GM19324 (cell line): ENCODE data around the gene SMIM1.

Source experiments
- ATAC-seq: cut with Tn5 transposase; IDR thresholded peaks from one replicate; pipeline ENCODE4 v1.9.1; 2021; ENCODE audit warnings: mild to moderate bottlenecking, moderate library complexity; ENCODE audit not compliant: unreplicated experiment, low FRiP score

SMIM1 gene

DNA sequence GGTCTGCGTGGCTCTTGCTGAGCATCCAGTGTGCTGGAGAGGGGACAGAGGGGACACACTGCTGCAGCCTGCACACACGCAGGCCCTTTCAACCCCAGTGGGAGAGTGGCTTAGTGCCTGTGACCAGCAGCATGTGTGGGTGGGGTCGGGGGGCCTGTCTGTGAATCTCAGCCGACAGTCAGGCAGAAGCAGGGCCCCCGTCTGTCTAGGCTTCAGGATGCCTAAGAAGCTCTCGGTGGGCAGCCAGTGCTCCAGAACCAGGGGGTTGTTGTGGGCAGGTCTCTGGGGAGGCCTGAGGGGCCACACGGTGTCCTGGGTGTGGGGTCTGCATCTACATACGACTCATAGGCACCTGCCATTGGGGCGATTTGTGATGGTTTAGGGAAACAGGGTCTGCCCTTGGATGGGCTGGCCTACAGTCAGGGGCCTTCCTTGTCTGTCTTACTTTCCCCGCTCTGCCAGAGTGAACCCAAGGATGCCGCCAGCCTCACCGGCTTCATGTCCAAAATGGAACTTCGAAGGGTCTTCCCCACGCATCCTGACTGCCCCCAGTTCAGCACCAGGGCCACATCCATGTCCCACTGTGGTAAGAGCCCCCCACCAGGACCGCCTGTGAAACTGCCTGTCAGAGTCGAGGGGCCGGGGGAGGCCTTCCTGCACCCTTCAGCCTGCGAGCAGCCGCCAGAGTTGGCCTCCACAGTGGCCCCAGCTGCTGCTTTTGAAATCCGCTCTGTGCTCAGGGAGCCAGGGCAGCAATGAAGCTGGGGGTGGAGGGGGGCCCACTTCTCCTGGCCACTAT lies 18.7 kb upstream of the SMIM1 start:
- ATAC-seq, result no peak

DNA sequence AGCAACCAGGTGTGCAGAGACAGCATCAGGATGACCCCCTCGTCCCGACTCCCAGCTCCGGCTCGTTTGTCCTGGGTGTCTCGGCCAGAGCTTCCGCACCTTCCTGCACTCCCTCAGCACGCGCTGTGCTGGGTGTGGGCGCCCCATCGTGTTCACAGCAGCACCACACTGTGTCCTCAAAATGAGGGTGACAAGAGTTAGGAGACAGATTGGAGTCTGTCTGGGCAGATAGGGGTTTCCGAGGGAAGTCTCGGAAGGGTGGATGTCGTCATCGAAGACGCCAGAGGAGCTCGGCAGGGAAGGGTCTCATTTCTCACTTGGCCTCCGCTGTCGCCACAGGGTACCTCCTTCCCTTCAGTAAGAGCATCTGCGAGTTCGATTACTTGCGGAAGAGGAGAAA lies 16.2 kb upstream of the SMIM1 start:
- no peak for ATAC-seq

DNA sequence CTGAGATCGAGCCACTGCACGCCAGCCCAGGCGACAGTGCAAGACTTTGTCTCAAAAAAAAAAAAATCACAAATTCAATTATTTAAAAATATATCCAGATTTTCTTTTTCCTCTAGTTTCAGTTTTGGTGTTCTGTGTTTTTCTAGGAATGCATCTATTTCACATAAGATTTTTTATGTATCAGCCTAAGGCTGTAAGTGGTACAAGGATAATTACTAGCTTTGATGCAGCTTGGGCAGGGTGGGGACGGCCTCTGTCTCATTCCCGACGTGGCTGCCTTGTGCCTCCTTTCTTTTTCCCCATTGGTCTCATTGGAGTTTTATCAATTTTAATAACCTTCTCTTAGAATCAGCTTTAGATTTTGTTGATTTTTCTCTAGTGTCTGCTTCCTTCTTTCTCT lies 13.4 kb upstream of the SMIM1 start:
- ATAC-seq, result no peak

DNA sequence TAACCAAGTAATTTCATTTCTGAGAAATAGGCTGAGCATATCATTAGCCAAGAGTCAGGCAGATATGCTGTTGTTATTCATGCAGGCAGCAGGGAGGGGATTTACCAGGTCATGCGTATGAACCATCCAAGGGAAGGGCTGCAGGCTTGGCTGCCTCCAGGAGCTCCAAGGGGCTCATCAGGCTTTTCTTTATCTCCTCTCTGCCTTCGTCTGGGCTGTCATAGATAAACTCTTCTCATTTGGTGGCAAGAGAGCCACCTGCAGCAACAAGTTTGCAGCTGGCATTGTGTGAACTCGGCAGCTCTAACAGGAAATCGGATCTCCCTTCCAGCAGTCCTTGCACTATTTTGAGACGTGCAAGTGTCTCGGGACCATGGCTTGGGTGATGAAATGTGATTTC lies 12.8 kb upstream of the SMIM1 start:
- no peak for ATAC-seq

DNA sequence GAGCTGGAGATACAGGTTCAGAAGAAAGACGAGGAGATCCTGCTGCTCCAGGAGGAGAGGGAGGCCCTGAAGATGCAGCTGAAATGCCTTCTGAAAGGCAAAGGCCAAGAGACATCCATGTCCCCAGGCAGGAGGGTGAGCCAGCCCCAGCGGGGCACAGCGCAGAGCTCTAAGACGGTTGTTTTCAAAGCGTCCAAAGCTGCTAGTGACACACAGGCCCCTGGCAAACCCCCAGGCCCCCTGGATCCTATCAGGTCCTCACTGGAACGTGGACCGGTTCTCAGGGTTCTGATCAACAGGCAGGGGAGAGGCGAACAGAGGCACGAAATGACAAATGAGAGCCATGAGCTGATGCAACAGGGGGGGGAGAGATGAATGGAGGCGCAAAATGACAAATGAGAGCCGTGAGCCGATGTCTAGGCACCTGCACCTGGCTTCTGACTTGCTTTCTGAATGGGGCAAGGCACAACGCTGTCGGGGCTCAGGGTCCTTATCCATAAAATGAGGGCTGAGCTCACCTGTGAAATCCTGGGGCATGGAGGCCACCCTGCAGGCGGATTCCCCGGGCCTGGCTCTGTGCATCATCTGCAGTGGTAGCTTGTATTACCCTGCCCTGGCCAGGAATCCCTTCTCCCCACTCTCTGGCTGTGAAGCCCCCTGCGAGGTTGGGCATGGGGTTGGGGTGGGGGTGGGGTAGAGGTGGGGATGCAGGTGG lies 11.1 kb upstream of the SMIM1 start:
- no peak for ATAC-seq

DNA sequence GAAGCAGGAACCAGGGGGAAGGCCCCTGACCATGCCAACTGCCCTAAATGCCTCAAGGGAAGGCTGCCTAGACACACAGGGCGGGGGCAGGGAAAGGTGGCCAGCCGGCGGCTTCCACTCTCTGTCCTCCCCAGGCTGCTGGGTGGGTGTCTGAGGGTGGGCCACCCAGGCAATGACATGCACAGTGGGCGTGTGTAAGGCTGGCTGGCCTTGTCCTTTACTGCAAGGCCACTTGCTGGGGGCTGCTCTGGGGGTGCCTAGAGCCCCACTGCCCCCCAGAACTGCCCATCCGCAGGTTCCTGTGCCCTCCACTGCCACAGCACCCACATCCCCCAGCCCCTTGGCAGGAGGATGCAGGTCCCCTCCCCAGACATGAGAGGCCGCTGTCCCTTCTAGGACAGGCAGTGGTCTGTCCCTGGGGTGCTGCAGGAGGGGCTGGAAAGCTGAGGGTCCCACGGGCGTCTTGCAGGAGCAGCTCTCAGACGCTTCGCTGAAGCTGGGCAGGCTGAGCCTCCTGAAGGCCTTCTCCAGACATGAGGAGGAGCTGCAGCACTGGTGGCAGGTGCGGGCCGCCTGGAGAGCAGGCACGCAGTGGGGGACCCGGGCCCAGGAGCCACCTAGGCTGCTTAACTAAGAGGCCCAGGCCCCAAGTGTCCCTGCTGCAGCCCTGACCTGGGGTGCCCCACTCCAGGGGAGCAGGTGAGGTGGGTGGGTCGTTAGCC lies 10.2 kb upstream of the SMIM1 start:
- ATAC-seq, result no peak

DNA sequence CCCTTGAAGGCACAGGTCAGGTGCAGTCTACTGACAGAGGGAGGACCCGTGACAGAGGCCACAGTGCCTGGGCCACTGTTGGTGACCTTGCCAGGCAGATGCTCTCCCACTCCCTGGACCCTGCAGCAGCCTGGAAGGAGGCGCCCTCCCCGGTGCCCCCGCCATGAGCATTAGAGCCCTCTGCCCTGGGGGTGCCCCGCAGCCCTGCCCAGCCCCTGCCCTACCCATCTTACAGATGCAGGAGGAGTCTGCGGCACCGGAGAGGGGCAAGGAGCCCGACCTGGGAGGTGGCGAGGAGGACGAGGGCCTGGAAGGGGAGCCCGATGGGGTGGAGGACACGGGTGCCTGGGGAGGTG lies 9.7 kb upstream of the SMIM1 start:
- ATAC-seq, result no peak

DNA sequence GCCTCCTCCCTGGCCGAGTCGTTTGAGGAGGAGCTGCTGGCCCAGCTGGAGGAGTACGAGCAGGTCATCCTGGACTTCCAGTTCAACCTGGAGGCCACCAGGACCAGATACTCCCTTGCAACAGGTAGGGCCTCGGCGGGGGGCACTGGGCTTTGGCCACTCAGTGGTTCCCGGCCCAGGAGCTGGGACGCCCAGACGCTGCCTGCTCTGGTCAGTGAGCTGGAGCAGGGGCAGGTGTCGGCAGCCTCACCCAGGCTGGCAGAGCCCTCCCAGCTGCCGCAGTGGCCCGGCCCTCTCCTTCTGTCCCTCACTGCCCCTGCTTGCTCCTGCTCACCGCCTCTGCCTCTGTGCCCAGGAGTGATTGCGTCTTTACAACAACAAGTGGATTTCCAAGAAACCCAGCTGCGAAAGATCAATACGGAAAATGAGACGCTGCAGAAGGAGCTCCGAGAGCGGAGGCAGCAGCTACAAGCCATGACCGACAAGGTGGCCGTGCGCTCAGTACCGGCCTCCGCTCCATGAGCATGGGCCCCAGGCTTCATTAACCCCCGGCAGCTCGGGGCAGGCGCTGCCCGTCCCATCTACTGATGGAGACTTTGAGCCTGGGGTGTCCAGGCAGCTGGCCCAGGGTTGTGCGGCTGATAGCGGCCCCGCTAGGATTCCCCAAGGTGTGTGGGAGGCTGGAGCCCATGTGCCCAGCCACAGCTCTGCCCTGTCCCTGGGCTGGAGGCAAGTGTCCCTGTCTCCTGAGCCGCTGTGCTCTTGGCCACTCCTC lies 9.0 kb upstream of the SMIM1 start:
- no peak for ATAC-seq

DNA sequence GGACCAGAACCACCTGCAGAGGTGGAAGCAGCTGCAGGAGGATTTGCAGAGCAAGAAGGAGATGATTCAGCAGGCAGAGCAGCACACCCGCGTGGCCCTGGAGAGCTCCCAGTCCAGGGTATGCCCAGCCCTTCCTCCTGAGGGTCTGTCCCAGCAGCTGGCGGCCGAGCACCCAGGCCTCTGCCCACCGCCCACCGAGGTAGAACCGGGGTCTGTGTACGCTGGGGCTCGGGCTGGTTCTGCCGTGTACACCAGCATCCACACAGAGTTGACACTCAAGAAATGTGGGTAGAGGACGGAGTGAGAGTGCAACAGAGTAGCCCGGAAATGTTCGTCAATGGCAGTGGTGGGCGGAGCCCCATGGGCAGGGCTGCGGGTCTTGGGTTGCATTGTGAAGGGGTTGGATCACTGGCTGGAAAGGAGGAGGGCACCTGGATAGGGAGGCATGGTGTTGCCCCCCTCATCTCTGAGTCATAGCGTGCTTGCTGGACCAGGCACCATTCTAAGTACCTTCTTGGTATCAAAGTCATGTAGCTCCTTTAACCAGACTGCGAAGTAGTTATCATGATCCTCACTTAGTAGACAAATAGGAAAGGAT lies 5.1 kb upstream of the SMIM1 start:
- ATAC-seq, result no peak

DNA sequence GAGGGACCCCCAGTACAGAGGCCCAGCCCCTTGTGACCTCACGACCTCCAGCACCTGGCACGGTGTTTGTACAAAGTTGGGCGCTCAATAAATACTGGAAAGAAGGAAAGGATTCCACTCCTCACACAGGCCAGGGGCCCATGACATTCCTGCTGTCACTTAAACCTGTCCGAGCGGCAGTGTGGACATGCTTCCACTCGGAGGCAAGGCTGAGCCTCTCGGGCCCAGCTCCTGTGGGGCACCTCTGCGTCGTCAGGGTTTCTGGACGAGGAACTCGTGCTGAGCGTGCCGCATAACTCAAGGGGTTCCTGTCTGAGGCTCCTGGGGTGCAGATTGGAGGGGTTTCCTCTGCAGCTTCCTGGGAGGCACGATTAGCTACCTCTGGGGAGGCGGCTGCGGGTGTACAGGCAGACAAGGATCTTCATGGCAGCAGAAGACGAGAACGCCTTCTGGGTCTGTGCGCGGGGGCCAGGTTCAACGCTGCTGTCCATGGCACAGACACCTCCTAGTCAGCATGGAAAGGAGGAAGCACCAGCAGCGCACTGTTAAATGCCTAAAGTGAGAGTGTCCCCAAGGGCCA lies 3.6 kb upstream of the SMIM1 start:
- ATAC-seq, result no peak

DNA sequence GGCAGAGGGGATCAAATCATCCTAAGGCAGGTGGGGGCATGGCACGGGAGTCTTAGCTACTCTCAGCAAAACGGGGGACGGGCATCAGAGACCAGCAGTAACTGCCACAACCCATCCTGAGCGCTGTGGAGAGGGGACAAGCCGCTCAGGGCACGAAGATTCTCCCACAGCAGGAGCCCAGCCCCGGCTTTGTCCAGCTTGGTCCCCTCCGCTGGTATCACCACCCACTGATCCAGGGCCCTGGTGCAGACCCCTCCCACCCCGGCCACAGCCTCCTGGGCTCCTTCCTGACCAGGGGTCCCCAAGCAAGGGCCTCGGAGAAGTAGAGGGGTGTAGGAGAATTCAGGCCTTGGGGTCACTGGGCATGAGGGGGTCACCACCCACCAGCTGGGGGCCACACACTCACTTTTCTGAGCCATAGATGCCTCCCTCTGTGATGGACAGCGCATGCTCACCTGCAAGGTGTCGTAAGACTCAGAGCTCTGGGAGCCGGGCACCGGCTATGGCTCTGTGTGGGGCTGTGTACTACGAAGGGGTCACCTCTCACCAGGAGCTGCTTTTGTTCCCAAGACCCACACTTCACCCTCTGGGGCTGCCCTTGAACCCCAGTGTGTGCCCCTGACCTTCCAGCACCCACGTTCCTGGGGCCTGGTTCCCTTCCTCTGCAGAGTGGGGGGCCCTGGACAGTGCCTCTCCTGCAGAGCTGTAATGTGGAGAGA lies 2.3 kb upstream of the SMIM1 start:
- no peak for ATAC-seq

DNA sequence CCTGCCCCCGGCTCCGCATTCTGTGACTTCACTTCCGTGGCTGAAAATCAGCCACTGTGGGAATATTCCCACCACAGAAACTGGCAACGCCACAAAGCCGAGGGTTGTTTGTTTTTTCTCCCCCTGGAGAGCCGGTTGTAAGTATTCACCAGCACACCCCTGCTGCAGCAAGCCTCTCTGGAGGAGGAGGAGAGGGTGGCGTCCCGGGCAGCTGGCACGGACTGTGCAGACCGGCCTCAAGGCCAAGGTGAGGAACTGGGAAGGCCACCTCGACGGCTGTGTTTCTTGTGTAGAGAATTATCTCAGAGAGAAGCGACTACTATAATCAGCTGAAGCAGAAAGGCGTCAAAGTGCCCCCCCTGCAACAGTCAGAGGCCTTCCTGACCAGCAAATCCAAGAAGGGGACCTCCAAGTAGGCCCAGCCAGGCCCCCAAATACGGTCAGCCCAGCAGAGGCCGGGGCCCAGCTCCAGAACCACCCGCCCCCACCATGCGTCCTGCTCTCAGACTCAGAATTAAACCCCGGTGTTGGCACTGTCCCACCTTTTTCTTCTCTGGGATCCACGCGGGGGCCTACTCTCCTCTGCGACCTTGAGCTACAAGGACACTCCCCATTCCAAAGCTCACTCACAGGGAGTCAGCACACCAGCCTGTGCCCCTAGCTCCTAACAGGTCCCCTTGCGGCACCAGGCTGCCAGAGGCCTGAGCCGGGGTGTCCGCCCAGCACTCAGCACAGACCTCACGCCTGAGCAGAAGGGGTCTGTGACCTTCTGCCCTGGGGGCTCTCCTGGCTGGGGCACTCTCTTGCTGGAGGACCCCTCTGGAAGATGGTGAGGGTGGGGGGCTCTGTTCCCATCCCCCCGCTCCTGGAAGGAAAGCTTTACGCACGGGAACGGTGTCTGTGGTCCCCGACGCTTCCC lies 1.2 kb upstream of the SMIM1 start:
- ATAC-seq, result no peak

DNA sequence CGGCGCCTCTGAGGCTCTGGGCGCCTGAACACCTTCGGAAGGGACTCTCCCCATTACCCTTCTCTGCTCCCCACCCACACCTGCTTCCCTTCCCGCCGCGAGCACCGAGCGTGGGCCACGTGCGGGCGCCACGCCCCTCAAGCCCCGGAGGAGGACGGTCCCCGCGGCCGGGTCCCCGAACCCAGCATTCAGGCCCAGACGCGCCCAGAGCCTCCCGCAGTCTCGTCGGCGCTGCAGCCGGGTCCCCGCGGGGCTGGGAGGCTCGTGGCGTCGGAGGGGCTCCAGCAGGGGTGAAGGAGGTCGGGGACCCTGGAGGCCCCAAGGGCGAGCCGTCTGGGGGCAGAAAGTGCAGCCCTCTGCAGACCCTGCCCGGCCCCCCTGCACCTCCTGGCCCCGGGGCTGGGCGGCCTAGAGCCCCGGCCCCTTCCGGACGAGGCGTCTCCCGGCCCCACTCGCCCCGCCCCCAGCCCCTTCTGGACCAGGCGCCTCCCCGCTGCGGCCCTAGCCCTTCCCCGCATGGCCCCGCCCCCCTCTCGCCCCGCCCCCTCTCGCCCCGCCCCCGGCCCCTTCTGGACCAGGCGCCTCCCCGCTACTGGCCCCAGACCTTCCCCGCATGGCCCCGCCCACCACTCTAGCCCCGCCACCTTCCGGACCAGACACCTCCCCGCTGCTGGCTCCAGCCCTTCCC lies 378 bp upstream of the SMIM1 start:
- ATAC-seq, result peak; percentile 67

DNA sequence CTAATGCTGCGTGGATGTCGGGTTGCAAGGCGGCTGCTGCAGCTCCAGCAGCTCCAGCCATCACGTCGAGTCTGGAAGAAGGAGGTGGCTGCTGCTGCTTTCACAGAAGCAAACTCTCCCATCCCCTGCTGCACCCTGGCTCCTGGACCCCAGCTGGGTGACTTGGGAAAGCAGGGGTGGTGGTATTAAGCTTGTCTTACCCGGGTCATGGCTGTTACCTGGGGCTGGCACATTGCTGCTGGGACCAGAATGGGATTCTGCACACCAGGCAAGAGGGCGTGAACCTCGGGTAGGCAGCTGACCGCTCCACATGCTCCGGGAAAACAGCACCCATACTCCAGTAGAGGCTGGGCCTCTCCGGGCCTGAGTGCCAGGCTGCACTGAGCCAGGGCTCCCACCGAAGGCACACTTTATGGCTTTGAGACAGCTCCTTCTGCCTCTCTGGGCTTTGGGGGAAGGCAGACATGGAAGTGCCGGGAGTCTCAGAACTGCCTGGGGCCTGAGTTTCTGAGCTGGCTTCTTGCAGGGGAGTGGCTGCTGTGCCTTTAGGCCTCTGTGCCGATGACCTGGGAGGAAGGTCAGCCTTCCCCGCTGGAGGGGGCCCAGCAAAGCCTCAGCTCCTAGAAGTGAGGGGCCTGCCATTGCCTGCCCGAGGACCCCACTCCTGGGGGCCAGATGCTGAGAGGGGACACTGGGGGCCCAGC lies 1.2 kb downstream of the SMIM1 start:
- ATAC-seq, result no peak

DNA sequence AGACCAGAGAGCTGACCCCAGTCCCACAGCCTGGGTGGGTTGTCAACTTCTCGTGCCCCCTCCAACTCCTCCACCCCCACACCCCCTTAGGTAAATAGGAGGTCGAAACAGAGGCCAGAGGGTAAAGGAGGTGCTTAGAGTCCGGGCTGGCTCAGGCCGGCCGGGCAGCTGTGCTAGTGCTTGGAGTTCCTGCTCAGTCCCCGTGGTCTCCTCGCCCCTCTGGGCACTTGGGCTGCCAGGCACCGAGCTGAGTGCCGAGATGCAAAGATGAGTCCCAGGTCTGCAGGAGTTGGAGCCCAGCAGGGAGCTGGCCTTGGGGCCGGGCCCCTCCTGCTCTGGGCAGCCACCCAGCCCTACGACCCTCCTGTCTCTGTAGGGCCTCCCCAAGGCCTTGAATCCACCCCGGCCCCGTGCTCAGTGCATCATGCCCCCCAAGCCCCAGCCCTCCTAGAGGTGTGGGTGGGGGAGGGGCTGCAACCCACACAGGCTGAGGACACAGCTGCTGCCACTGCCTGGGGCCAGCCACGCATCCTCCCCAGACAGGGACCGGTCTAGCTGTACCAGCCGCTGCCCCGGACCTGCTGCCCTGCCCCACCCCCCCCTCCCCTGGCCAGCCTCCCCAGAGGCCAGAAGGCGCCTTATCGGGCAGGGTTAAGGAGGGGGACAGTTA lies 1.9 kb downstream of the SMIM1 start:
- no peak for ATAC-seq

DNA sequence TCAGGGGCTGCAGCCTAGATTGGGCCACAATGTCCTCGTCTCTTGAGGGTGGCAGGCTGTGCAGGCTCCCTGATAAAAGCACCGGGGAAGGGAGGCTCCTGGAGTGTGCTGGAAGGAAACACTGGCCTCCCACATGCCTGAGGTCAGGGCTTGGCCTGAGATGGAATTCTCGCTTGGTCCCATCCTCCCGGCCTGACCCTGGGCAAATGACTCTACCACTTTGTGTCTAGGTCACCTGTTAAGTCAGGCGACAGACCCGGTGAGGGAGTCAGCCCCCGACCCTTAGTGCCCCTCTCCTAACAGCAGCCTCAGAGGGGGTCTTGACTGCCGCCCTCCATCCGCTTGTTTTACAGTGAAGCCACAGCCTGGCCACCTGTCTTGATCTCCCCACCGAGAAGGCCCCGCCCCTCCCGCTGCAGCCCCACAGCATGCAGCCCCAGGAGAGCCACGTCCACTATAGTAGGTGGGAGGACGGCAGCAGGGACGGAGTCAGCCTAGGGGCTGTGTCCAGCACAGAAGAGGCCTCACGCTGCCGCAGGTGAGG lies 2.5 kb downstream of the SMIM1 start:
- no peak for ATAC-seq
